K562 (cell line): Measurements from ENCODE around the gene PRR15. TPM values are rescaled to one million over a fixed set of nuclear protein-coding genes. Genes with fewer than 3 reads are reported as not detected.

Source experiments
- ATAC-seq: fragments of 200-7000 bp; cut with Tn5 transposase; 3 replicates; pipeline ENCODE4 v1.9.1; 2020; ENCODE audit warnings: moderate library complexity
- BruUV-seq: library from RNA; stranded (reverse); fragments of 400-500 nt; replicated peaks from 2 replicates; lab custom pipeline; 2021; lab: Mats Ljungman, UMichigan
- CTCF ChIA-PET: fragments of 300-600 bp; formaldehyde crosslinking; extraction: SDS; loops from one replicate; lab custom pipeline; 2021; ENCODE audit warnings: low intra/inter-chr PET ratio; lab: Yijun Ruan, JAX
- POLR2A ChIA-PET: fragments of 300-600, 350-650 bp; sonication (Branson Sonifier 250); formaldehyde crosslinking; extraction: SDS; loops from one replicate; lab custom pipeline; 2021; ENCODE audit warnings: antibody characterized with exemption, inconsistent platforms; lab: Yijun Ruan, JAX
- DNase-seq, 4 experiments: peaks; one replicate each; pipeline versions ENCODE4 v3.0.0 to v3.0.0-alpha.2; 2011 to 2018; ENCODE audit warnings: low spot score in 3 of 4, mixed read lengths in 3 of 4; ENCODE audit errors: extremely low read depth in 1 of 4
- FAIRE-seq: peaks from 2 replicates; lab custom pipeline; 2011; peaks lifted over from hg19 to GRCh38; lab: Jason Lieb, UNC
- H2AFZ ChIP-seq: 2 replicates; pipeline ENCODE4 v1.6.0; 2011; ENCODE audit warnings: low read depth, low read length, control low read depth, inconsistent platforms
- H3K27ac ChIP-seq: fragments of 200-600 bp; 3 replicates; pipeline ENCODE4 v1.8.0; 2011; ENCODE audit warnings: low read depth, mild to moderate bottlenecking, control low read depth, inconsistent platforms, low read length, moderate library complexity, mixed read lengths; ENCODE audit errors: extremely low read depth
- H3K27me3 ChIP-seq, 2 experiments: fragments of 300-600 bp in 1 of 2; 2 replicates in 1 of 2; 3 replicates in 1 of 2; pipeline versions ENCODE4 v1.6.0 to v1.8.0; 2011; ENCODE audit warnings: inconsistent platforms in 2 of 2, low read length in 2 of 2, mild to moderate bottlenecking in 1 of 2, mixed read lengths in 1 of 2, moderate library complexity in 1 of 2; ENCODE audit not compliant: control insufficient read depth in 2 of 2, insufficient read depth in 2 of 2
- H3K36me3 ChIP-seq: fragments of 300-600 bp; 3 replicates; pipeline ENCODE4 v1.8.0; 2011; ENCODE audit warnings: mild to moderate bottlenecking, low read length, inconsistent platforms; ENCODE audit not compliant: control insufficient read depth, insufficient read depth
- H3K4me1 ChIP-seq, 2 experiments: fragments of 200-600 bp in 1 of 2; replicated peaks in 1 of 2; 2 replicates in 1 of 2; 3 replicates in 1 of 2; pipeline versions ENCODE4 v1.5.1 to v1.8.0; 2011; ENCODE audit warnings: inconsistent platforms in 2 of 2, low read length in 2 of 2, mild to moderate bottlenecking in 1 of 2, mixed read lengths in 1 of 2, moderate library complexity in 1 of 2; ENCODE audit not compliant: control insufficient read depth in 2 of 2, insufficient read depth in 2 of 2
- H3K4me2 ChIP-seq: 2 replicates; pipeline ENCODE4 v1.6.1; 2011; ENCODE audit warnings: low read length, control low read depth, inconsistent platforms, mixed read lengths; ENCODE audit not compliant: insufficient read depth
- H3K4me3 ChIP-seq: fragments of 200-600 bp; sonication (generic), shearing (Covaris generic); 2 replicates; pipeline ENCODE4 v1.5.1; 2016; ENCODE audit warnings: control low read depth, inconsistent platforms
- H3K79me2 ChIP-seq: fragments of 200-600 bp; 3 replicates; pipeline ENCODE4 v1.8.0; 2011; ENCODE audit warnings: low read length, inconsistent platforms; ENCODE audit not compliant: control insufficient read depth, insufficient read depth
- H3K9ac ChIP-seq, 2 experiments: 2 replicates each; pipeline versions ENCODE4 v1.6.0 to v1.6.1; 2011; ENCODE audit warnings: low read depth in 2 of 2, low read length in 2 of 2, control low read depth in 1 of 2, inconsistent platforms in 1 of 2, mild to moderate bottlenecking in 1 of 2, mixed read lengths in 1 of 2; ENCODE audit not compliant: insufficient read depth in 1 of 2
- H3K9me1 ChIP-seq: one replicate; pipeline ENCODE4 v1.6.0; 2011; ENCODE audit warnings: inconsistent platforms, mild to moderate bottlenecking, low read length, moderate library complexity; ENCODE audit not compliant: control insufficient read depth, insufficient read depth
- H3K9me3 ChIP-seq: replicated peaks from 2 replicates; pipeline ENCODE4 v1.5.1; 2011; ENCODE audit warnings: low read depth, low read length, inconsistent platforms; ENCODE audit not compliant: control insufficient read depth, insufficient read depth
- H4K20me1 ChIP-seq: replicated peaks from 2 replicates; pipeline ENCODE4 v1.6.1; 2011; ENCODE audit warnings: low read length, inconsistent platforms, mixed read lengths; ENCODE audit not compliant: control insufficient read depth, insufficient read depth
- DNMT1 ChIP-seq: fragments of 450-650 bp; IDR thresholded peaks from 2 replicates; pipeline ENCODE4 v1.6.1; 2016; ENCODE audit warnings: antibody characterized with exemption, mild to moderate bottlenecking
- KLF6 ChIP-seq: fragments of 250-450 bp; sonication (Bioruptor Pico); IDR thresholded peaks from 2 replicates; pipeline ENCODE4 v1.4.0; 2020; ENCODE audit warnings: mild to moderate bottlenecking, moderate library complexity, borderline replicate concordance
- NR2C1 ChIP-seq, 2 experiments: fragments of 450-650 bp; IDR thresholded peaks; 2 replicates each; pipeline ENCODE4 v1.6.1; 2017; ENCODE audit warnings: mild to moderate bottlenecking in 2 of 2, antibody characterized with exemption in 1 of 2, inconsistent platforms in 1 of 2, missing compliant biosample characterization in 1 of 2, missing genetic modification characterization in 1 of 2
- PBX2 ChIP-seq, 2 experiments: IDR thresholded peaks in 1 of 2; conservative IDR thresholded peaks in 1 of 2; 2 replicates each; pipeline ENCODE4 v1.6.1; 2016; ENCODE audit warnings: low read depth in 2 of 2, mild to moderate bottlenecking in 1 of 2, missing compliant biosample characterization in 1 of 2, missing genetic modification characterization in 1 of 2, moderate library complexity in 1 of 2
- PKNOX1 ChIP-seq: fragments of 450-650 bp; IDR thresholded peaks from 2 replicates; pipeline ENCODE4 v1.6.1; 2016
- POU5F1 ChIP-seq: fragments of 150-350 bp; IDR thresholded peaks from 2 replicates; pipeline ENCODE4 v1.6.1; 2014; ENCODE audit warnings: borderline replicate concordance, low read length, low read depth, mild to moderate bottlenecking; ENCODE audit not compliant: partially characterized antibody
- PRPF4 ChIP-seq: fragments of 200-400 bp; formaldehyde crosslinking; IDR thresholded peaks from one replicate; pipeline ENCODE4 v1.6.1; 2017; ENCODE audit warnings: low read length, low read depth, mild to moderate bottlenecking; ENCODE audit not compliant: insufficient read depth, poor library complexity, severe bottlenecking
- TFAP4 ChIP-seq: sonication (generic); formaldehyde crosslinking; IDR thresholded peaks from 2 replicates; pipeline ENCODE4 v1.8.0; 2022; ENCODE audit warnings: missing genetic modification reagents, mild to moderate bottlenecking, moderate library complexity, borderline replicate concordance
- ZNF165 ChIP-seq: fragments of 250-450 bp; sonication (Bioruptor Pico); IDR thresholded peaks from 2 replicates; pipeline ENCODE4 v1.4.0; 2020; ENCODE audit warnings: borderline replicate concordance
- WGBS: fragments of 100-300 bp; shearing (Covaris generic); methylation state at CpG from one replicate; pipeline ENCODE4 v1.1.6; 2016; ENCODE audit warnings: low coverage, mixed read lengths; ENCODE audit not compliant: insufficient coverage; ENCODE audit errors: missing lambda C conversion rate; 5-methylcytosine and 5-hydroxymethylcytosine counted together
- in situ Hi-C: fragments of 300-500 bp; cut with MboI; formaldehyde crosslinking; loops from 4 replicates; pipeline ENCODE4 v1.15.0; 2018; ENCODE audit warnings: inconsistent platforms, mixed read lengths
- intact Hi-C: fragments of 100-400 bp; cut with micrococcal nuclease; formaldehyde crosslinking; loops from 2 replicates; pipeline ENCODE4 v1.14.2; 2022
- polyA plus RNA-seq, 8 experiments: library from polyadenylated mRNA; depleted of rRNA in 4 of 8; stranded (reverse) in 5 of 8; unstranded in 3 of 8; fragments of >200 nt; fragmentation: Nextera tagmentation in 2 of 8; fragmentation: Illumina TruSeq in 1 of 8; extraction: Ambion mirVana in 2 of 8; extraction: Trizol in 1 of 8; gene quantifications; 2 replicates each; pipeline versions ENCODE4 v1.2.1 to v1.2.3, GENCODE V29; 2011 to 2014; ENCODE audit warnings: inconsistent platforms in 1 of 8, missing spikeins in 1 of 8
- total RNA-seq, 7 experiments: library from RNA; depleted of rRNA in 6 of 7; stranded (reverse); fragments of >200 nt in 6 of 7; fragmentation: Illumina TruSeq in 2 of 7; extraction: Trizol in 2 of 7; gene quantifications; 2 replicates each; pipeline versions ENCODE4 v1.2.1 to v1.2.3, GENCODE V29; 2011 to 2021; ENCODE audit warnings: low replicate concordance in 1 of 7
- TF ChIP-seq, protein P1 (sequence below): fragments of 450-650 bp; formaldehyde crosslinking; IDR thresholded peaks from 2 replicates; pipeline ENCODE4 v1.4.0; 2020; ENCODE audit warnings: mild to moderate bottlenecking, moderate library complexity

Gene PRR15
- total and polyA plus RNA-seq, 9 of the 15 experiments (the other 6 are each of a cell fraction or from before 2014, with no cell fraction given): not detected

GRCh38 chr7:29598137-29598536 lies 34.5 kb downstream of the PRR15 start:
- no peaks in the 10 kb centered on the region for H3K9me1 ChIP-seq
- intact Hi-C loops (no loop called here), in situ Hi-C loops (no loop called here)
- DNase-seq (no peak), ATAC-seq (no peak), FAIRE-seq (no peak)
- no peaks in the 10 kb centered on the region for H3K79me2 ChIP-seq
- no peaks in the 10 kb centered on the region for H3K4me1 ChIP-seq
- H3K36me3 ChIP-seq: no peaks in the 10 kb centered on the region
- no peaks in the 10 kb centered on the region for H3K9me3 ChIP-seq
- H4K20me1 ChIP-seq: no peaks in the 10 kb centered on the region
- no TSS peak for BruUV-seq
- H3K27me3 ChIP-seq: no peaks in the 10 kb centered on the region
- H3K4me2 ChIP-seq: no peak overlapping the region
- no peak overlapping the region for H3K4me3 ChIP-seq
- 8% methylated on average over 3 of the region's 3 CpGs for WGBS
- no peak overlapping the region for H2AFZ ChIP-seq
- CTCF ChIA-PET: no interaction called here
- no peak overlapping the region for H3K27ac ChIP-seq
- POLR2A ChIA-PET: no interaction called here
- no peak overlapping the region for H3K9ac ChIP-seq
- TF ChIP-seq POU5F1 (no peak), PBX2 (CRISPR knock-in tag; IDR thresholded peaks at IDR 0.05; ENCODE audit: low read depth) (no peak), PBX2 (tag; conservative IDR thresholded peaks at IDR 0.05; ENCODE audit: low read depth) (no peak), ZNF165 (no peak), DNMT1 (no peak), PRPF4 (no peak), PKNOX1 (no peak), NR2C1 (IDR thresholded peaks at IDR 0.05) (no peak), NR2C1 (tag; IDR thresholded peaks at IDR 0.05) (no peak), KLF6 (CRISPR knock-in tag) (no peak), TFAP4 (no peak)
- TF ChIP-seq, protein P1, sequence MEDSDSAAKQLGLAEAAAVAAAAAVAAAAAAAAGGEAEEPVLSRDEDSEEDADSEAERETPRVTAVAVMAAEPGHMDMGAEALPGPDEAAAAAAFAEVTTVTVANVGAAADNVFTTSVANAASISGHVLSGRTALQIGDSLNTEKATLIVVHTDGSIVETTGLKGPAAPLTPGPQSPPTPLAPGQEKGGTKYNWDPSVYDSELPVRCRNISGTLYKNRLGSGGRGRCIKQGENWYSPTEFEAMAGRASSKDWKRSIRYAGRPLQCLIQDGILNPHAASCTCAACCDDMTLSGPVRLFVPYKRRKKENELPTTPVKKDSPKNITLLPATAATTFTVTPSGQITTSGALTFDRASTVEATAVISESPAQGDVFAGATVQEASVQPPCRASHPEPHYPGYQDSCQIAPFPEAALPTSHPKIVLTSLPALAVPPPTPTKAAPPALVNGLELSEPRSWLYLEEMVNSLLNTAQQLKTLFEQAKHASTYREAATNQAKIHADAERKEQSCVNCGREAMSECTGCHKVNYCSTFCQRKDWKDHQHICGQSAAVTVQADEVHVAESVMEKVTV: no peak
